ENCODE results near the gene CLCNKB. TPM values are rescaled to one million over a fixed set of nuclear protein-coding genes. Genes with fewer than 3 reads are reported as not detected.
A peak's percentile ranks its signal among the peaks of the same experiment; 100 is the strongest.

Gene CLCNKB
- total and polyA plus RNA-seq, 2 donors: 0.10 to 0.95 TPM

DNA sequence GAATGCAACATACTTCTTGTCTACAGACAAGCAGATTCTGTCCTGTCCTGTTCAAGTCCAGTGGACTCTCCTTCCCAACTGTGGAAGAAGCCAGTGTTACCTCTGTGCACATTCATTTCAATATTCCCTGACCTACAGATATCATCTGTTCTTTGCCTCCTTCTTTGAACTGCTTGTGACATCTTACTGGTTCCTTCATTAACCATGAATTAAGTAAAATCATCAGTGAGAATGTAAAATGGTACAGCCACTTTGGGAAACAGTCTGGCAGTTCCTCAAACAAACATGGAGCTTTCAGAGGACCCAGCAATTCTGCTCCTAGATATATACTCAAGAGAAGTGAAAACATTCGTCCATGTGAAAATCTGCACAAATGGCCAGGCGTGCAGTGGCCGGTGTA lies 32.7 kb upstream of the CLCNKB start:
- Histone ChIP-seq H3K4me3 (ENCODE audit: low read depth, low read length) (no peak overlapping the region), H3K27ac (ENCODE audit: low read depth) (no peak overlapping the region), H3K36me3 (ENCODE audit: insufficient read depth) (no peaks in the 10 kb centered on the region), H3K4me1 (ENCODE audit: insufficient read depth) (no peaks in the 10 kb centered on the region)
- DNase-seq (ENCODE audit: extremely low spot score): no peak
- 92% methylated on average over 3 of the region's 3 CpGs for WGBS

DNA sequence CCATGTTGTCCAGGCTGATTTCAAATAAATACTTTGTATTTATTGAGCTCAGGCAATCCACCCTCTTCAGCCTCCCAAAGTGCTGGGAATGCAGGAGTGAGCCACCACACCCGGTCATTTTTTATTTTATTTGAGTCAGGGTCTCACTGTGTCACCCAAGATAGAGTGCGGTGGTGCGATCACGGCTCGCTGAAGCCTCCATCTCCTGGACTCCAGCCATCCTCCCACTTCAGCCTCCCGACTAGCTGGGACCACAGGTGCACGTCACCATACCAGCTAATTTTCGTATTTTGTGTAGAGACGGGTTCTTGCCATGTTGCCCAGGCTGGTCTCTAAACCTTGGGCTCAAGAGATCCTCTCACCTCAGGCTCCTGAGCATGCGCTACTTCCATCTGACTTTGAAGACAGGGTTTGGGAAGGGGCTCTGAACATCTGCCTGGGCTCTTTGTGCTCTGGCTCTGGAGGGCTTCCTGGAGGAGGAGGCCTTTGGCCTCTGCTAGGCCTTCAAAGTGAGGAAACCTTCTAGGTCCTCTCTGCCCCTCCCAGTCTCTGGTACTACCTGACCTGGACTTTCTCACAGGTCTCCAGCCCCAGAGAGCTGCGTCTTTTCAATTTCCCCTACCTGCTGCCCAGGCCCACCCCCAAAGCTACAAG lies 31.5 kb upstream of the CLCNKB start:
- Histone ChIP-seq H3K4me3 (ENCODE audit: low read depth, low read length) (no peak overlapping the region), H3K4me1 (ENCODE audit: insufficient read depth) (no peaks in the 10 kb centered on the region), H3K27ac (ENCODE audit: low read depth) (no peak overlapping the region)

GRCh38 chr1:16012590-16013219 lies 30.9 kb upstream of the CLCNKB start:
- H3K27ac ChIP-seq (ENCODE audit: low read depth): peak overlapping the region; percentile 39
- H3K36me3 ChIP-seq (ENCODE audit: insufficient read depth): no peaks in the 10 kb centered on the region
- H3K4me1 ChIP-seq (ENCODE audit: insufficient read depth): no peaks in the 10 kb centered on the region
- 6% methylated on average over 36 of the region's 36 CpGs for WGBS
- DNase-seq (ENCODE audit: extremely low spot score): no peak
- peak overlapping the region; percentile 41 for H3K4me3 ChIP-seq (ENCODE audit: low read depth, low read length)

More for the DNA sequence above, 31.5 kb upstream of the CLCNKB start:
- 95% methylated on average over 11 of the region's 11 CpGs for WGBS
- no peaks in the 10 kb centered on the region for H3K36me3 ChIP-seq (ENCODE audit: insufficient read depth)
- DNase-seq (ENCODE audit: extremely low spot score): no peak

- 14% methylated on average over 28 of the region's 28 CpGs for WGBS
- no peak for DNase-seq (ENCODE audit: extremely low spot score)
- Histone ChIP-seq H3K4me1 (ENCODE audit: insufficient read depth) (no peaks in the 10 kb centered on the region), H3K4me3 (ENCODE audit: low read depth, low read length) (peak overlapping the region; percentile 41), H3K27ac (ENCODE audit: low read depth) (peak overlapping the region; percentile 42), H3K36me3 (ENCODE audit: insufficient read depth) (no peaks in the 10 kb centered on the region)
These were observed 30.2 kb upstream of the CLCNKB start for GRCh38 chr1:16013220-16013907.

GRCh38 chr1:16013908-16014258 lies 29.7 kb upstream of the CLCNKB start:
- H3K36me3 ChIP-seq (ENCODE audit: insufficient read depth): no peaks in the 10 kb centered on the region
- WGBS: 52% methylated on average over 4 of the region's 4 CpGs
- no peak for DNase-seq (ENCODE audit: extremely low spot score)
- peak overlapping the region; percentile 42 for H3K27ac ChIP-seq (ENCODE audit: low read depth)
- H3K4me1 ChIP-seq (ENCODE audit: insufficient read depth): no peaks in the 10 kb centered on the region
- no peak overlapping the region for H3K4me3 ChIP-seq (ENCODE audit: low read depth, low read length)

- Histone ChIP-seq H3K4me3 (ENCODE audit: low read depth, low read length) (no peak overlapping the region), H3K36me3 (ENCODE audit: insufficient read depth) (no peaks in the 10 kb centered on the region), H3K4me1 (ENCODE audit: insufficient read depth) (no peaks in the 10 kb centered on the region), H3K27ac (ENCODE audit: low read depth) (no peak overlapping the region)
- no peak for DNase-seq (ENCODE audit: extremely low spot score)
- WGBS: 55% methylated on average over 17 of the region's 17 CpGs
These were observed 28.8 kb upstream of the CLCNKB start for GRCh38 chr1:16014509-16015482.

- Histone ChIP-seq H3K27ac (ENCODE audit: low read depth) (no peak overlapping the region), H3K36me3 (ENCODE audit: insufficient read depth) (no peaks in the 10 kb centered on the region), H3K4me1 (ENCODE audit: insufficient read depth) (no peaks in the 10 kb centered on the region), H3K4me3 (ENCODE audit: low read depth, low read length) (no peak overlapping the region)
- DNase-seq (ENCODE audit: extremely low spot score): no peak
- 95% methylated on average over 25 of the region's 25 CpGs for WGBS
These were observed 28.1 kb upstream of the CLCNKB start for GRCh38 chr1:16015491-16015890.

- no peaks in the 10 kb centered on the region for H3K4me1 ChIP-seq (ENCODE audit: insufficient read depth)
- no peak overlapping the region for H3K4me3 ChIP-seq (ENCODE audit: low read depth, low read length)
- no peaks in the 10 kb centered on the region for H3K36me3 ChIP-seq (ENCODE audit: insufficient read depth)
- H3K27ac ChIP-seq (ENCODE audit: low read depth): no peak overlapping the region
- 72% methylated on average over 23 of the region's 23 CpGs for WGBS
- DNase-seq (ENCODE audit: extremely low spot score): no peak
These were observed 27.4 kb upstream of the CLCNKB start for GRCh38 chr1:16015960-16016901.

- no peak overlapping the region for H3K4me3 ChIP-seq (ENCODE audit: low read depth, low read length)
- H3K36me3 ChIP-seq (ENCODE audit: insufficient read depth): no peaks in the 10 kb centered on the region
- DNase-seq (ENCODE audit: extremely low spot score): no peak
- no peaks in the 10 kb centered on the region for H3K4me1 ChIP-seq (ENCODE audit: insufficient read depth)
- H3K27ac ChIP-seq (ENCODE audit: low read depth): no peak overlapping the region
- 66% methylated on average over 10 of the region's 10 CpGs for WGBS
These were observed 26.5 kb upstream of the CLCNKB start for GRCh38 chr1:16017076-16017460.

DNA sequence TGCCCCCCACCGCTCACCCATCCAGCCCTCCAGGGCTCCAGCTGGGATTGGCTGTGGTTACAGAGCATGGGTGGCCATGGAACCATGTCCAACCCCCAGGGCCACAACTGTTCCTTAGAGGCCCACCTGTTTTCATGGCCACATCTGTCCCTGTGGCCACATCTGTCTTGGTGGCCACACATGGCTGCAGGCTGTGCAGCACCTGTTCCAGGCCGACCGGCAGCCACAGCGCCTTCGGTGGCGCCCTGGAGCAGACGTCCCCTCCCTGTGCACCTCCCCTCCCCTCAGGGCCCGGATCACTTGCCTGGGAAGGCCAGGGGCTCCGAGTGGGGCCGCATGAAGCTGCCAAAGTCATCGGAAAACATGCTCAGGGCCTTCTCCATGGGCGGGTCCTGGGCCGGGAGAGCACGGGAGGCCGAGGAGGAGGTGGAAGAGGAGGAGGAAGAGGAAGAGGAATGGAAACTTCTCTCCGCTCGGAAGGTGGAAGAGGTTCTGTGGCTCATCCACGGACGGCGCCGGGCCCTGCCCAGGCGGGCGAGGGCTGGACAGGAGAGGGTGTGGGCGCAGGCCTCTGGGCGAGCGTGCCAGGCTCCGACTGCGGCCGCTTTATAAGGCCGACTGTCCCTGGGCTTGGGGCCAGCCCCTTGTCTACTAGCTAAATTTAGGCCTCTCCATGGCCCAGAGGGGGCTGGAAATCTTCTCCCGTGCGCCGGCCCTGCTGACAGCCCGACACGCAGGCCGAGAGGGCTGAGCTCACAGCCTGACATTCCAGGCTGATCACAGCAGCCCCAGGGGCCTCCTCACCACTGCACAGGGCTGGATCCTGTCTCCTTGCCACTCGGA lies 25.9 kb upstream of the CLCNKB start, which contains the start of gene HSPB7:
Gene HSPB7, minus strand, starts transcription at position 583 of the 843 bp plus-strand sequence. Its CDS starts 80 bp downstream, at position 503.
- DNase-seq (ENCODE audit: extremely low spot score): no peak

DNA sequence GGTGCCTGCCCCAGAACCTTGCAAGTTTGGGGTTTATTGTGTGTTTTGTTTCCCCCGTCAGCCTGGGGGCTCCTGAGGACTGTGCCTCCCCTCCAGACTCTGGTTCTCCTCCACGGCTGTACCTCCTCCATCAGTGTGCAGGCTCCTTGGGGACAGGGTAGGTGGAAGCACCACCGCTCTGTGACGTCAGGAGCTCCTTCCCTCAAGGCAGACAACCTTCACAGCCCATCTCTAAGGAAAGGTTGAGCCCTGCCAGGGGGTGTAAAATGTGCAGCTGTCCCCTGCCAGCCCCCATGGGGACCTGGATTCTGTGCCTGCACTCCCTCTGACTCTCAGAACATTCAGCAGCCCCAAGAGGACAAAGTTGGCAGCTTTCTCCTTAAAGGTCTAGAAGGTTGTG lies 25.3 kb upstream of the CLCNKB start:
- no peaks in the 10 kb centered on the region for H3K4me1 ChIP-seq (ENCODE audit: insufficient read depth)
- H3K36me3 ChIP-seq (ENCODE audit: insufficient read depth): no peaks in the 10 kb centered on the region
- H3K4me3 ChIP-seq (ENCODE audit: low read depth, low read length): no peak overlapping the region
- H3K27ac ChIP-seq (ENCODE audit: low read depth): peak overlapping the region; percentile 76
- DNase-seq (ENCODE audit: extremely low spot score): no peak
- 24% methylated on average over 4 of the region's 4 CpGs for WGBS

More for the DNA sequence above, 25.9 kb upstream of the CLCNKB start, which contains the start of gene HSPB7:
- WGBS: 17% methylated on average over 37 of the region's 37 CpGs
- Histone ChIP-seq H3K4me1 (ENCODE audit: insufficient read depth) (no peaks in the 10 kb centered on the region), H3K36me3 (ENCODE audit: insufficient read depth) (no peaks in the 10 kb centered on the region), H3K4me3 (ENCODE audit: low read depth, low read length) (no peak within 1 kb of the TSS), H3K27ac (ENCODE audit: low read depth) (peak within 1 kb of the TSS; percentile 76)

All from urinary bladder (tissue), 4 donors.